ENCODE data around the gene CFAP210.

DNA sequence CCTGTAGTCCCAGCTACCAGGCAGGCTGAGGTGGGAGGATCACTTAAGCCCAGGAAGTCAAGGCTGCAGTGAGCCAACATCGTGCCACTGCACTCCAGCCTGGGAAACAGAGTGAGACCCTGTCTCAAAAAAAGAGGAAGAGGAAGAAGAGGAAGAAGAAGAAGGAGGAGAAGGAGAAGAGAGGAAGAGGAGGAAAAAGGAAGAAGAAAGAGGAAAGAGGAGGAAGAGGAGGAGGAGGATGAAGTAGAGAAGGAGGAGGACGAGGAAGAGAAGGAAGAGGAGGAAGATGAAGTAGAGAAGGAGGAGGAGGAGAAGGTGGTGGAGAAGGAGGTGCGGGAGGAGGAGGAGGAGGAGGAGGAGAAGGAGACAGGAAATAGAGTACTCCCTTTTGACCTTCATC lies 38.0 kb downstream of the CFAP210 start:
- TF ChIP-seq, protein P1, sequence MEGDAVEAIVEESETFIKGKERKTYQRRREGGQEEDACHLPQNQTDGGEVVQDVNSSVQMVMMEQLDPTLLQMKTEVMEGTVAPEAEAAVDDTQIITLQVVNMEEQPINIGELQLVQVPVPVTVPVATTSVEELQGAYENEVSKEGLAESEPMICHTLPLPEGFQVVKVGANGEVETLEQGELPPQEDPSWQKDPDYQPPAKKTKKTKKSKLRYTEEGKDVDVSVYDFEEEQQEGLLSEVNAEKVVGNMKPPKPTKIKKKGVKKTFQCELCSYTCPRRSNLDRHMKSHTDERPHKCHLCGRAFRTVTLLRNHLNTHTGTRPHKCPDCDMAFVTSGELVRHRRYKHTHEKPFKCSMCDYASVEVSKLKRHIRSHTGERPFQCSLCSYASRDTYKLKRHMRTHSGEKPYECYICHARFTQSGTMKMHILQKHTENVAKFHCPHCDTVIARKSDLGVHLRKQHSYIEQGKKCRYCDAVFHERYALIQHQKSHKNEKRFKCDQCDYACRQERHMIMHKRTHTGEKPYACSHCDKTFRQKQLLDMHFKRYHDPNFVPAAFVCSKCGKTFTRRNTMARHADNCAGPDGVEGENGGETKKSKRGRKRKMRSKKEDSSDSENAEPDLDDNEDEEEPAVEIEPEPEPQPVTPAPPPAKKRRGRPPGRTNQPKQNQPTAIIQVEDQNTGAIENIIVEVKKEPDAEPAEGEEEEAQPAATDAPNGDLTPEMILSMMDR (IDR thresholded peaks at IDR 0.05; ENCODE audit: poor library complexity): no peak
- TF ChIP-seq EZH2 (IDR thresholded peaks at IDR 0.05; ENCODE audit: borderline replicate concordance): no peak
